HG02885 (cell line): ENCODE results near the gene DNAJC12.
"Not testable (repeated sequence)": the region's sequence is repeated elsewhere in the genome, so short reads cannot be mapped to it uniquely, and the experiment has no call there.

Experiments used
- ATAC-seq: cut with Tn5 transposase; IDR thresholded peaks from one replicate; pipeline ENCODE4 v1.9.1; 2021; ENCODE audit warnings: mild to moderate bottlenecking; ENCODE audit not compliant: unreplicated experiment, poor library complexity

DNAJC12 gene

DNA sequence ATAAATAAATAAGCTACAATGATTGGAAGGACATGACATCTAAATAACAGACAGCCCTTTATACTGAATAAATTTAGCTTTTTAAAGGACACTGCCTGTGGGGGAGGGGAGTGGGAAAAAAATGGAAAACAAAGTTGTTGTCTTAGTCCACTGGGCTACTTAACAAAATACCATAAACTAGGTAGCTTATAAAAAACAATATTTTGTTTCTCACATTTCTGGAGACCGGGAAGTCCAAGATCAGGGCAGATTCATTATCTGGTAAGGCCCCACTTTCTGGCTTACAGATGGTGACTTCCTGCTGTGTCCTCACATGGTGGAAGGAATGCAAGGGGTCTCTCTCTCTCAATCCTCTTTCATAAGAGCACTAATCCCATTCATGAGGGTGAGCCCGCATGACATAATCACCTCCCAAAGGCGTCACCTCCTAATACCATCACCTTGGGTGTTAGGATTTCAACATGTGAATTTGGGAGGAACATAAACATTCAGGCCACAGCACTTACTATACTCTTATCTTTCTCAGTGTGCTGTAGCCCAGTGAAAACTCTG, 43.0 kb downstream of the DNAJC12 start:
- ATAC-seq: no peak

DNA sequence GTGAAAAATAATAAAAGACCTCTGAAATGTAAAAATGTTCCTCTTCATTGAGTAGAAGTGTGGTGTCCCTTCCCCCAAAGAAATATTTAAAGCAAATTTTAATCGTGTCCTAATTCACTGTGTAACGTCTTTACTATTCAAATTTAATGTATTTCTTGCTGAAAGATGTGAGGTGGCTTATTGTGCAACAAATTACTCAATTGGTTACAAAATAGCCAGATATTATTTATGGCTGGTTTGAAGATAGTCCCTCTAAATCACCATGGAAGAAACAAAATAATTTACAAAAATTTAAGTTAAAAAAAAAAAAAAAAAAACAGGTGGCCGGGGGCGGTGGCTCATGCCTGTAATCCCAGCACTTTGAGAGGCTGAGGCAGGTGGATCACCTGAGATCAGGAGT, 43.7 kb downstream of the DNAJC12 start:
- no peak for ATAC-seq

DNA sequence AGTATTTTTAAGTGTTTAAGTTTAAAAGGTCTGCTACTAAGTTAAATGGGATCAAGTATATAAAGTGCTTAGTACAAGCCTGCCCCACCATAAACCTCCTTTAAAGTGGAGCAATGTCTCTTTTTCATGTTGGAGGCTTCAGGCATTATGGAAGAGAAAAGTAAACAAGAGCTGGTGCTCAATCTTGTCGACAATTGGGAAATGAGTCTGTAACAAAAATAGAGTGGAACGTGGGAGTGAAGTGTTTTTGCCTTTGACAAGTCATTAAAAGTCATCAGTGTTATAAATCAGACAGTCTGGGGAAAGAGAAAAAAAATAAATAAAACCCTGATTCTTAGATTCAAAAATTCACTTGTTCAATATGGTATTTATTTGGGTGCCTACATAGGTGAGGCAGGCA, 44.7 kb downstream of the DNAJC12 start:
- no peak for ATAC-seq

DNA sequence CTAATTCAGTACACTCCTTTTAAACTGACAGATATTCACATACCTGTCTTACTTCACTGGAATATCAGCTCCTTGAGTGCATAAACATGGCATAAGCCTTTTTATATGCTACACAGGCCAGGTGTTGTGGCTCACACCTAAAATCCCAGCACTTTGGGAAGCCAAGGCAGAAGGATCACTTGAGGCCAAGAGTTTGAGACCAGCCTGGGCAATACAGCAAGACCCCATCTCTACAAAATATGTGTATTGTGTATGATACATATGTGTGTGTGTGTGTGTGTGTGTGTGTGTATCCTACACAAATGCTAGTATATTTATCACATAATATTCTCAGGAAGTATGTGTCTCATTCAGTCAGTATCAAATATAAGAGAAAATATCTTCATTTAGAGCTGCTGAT, 45.3 kb downstream of the DNAJC12 start:
- no peak for ATAC-seq

DNA sequence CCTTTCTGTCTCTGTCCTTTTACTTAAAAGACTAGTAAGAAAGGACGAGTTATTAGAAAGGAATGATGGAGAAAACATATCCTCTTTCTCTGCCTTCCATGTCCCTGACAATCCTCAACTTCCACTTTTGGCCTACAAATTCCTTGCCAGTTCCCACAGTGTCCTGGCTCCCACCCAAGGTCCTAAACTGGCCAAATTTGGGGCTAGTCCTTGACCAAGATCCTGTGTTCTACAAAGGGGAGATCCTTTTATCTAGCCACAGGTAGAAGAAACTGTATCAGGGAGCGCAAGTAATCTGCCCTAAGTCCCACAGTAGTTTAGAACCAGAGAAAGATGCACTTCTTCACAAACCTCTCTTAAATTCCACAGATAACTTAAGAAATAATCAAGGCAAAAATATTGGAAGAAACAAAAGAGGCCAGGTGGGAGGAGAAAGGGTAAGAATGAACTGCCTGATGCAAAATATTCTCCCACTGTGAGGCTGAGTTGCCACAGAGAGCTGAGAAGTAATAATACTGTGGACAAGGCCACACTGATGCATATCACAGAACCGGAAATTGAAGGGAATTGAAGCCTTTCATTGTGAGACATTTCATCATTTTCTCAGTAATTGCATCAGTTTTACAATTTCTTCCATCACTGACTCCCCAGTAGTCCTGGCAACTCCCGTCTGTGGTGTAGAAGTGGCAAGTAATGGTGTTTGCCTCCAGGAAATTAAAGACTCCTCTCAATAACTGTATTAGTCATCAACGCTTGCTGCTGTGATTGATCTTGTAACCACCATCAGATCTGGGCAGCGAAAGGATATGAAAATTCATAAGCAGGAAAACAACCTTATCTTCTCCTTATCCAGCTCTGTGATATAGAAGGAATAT, 47.2 kb downstream of the DNAJC12 start:
- ATAC-seq: peak; percentile 62

DNA sequence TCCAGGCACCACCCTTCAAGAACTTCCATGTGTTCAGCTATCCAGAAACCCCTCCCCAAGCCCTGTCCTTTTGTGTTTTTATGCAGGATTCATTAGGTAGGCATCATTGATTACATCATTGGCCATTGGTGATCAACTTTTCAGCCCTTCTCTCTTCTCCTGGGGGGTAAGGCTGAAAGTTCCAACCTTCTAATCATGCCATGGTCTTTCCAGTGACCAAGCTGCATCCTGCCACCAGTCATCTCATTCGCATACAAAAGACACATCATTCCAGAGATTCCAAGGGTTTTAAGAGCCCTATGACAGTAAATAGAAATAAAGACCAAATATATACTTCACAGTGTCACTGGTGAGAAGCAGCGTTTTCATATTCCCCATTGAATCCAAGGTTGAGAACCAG, 48.2 kb downstream of the DNAJC12 start:
- ATAC-seq: no peak

DNA sequence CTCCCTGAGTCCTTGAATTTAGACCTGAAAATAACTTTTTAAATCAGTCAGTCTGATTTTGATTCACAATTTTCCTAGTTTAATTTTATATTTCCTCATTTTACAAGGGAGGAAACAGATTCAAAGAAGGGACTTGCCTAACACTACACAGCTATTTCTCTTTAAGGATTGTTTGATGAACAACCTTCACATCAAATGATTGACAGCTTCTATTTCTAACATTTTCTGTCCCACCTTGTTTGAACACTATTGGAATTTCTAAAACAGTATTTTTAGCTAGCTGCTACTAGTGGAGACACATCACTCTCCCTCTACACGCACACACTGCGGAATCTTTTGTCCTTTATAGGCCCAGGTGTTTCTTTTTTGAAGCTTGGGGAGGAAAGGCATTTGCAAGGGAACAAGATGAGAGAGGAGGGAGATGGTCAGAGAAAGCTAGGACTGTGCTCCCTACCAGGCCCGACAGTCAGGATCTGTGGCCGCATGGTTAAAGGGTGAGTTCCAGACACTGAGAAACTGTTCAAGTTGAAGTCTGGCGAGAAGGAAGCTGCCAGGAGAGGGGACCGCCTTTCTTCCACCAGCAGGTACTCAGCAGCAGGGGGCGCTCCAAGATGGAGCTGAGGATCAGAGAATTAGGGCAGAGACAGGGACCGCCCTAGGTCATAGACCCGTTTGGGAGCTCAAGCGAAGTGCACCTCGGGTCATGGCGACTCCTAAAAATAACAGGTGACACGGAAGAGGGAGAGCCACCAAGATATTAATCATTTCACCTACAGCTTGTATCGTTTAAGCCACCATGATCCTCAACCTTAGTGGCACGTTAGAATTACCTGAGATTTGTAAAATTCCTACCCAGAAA, 49.7 kb downstream of the DNAJC12 start:
- ATAC-seq: peak; percentile 66

DNA sequence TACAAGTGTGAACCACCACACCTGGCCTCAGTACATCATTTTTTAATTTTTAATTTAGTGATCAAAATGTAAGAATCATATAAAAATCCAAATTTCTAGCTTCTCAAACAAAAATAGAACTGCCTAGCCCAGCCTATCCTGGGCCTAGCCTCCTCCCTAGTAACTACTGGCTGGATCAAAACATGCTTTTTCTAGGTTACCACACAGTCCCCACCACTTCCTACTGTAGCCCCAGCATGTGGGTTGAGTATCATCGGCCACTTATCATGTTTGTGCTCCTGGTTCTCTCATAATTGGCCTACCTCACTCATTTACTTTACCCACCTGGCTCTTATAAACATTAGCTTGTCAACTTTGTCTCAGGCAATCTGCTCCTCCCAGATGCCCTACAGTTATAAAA, 52.9 kb downstream of the DNAJC12 start:
- ATAC-seq: no peak

DNA sequence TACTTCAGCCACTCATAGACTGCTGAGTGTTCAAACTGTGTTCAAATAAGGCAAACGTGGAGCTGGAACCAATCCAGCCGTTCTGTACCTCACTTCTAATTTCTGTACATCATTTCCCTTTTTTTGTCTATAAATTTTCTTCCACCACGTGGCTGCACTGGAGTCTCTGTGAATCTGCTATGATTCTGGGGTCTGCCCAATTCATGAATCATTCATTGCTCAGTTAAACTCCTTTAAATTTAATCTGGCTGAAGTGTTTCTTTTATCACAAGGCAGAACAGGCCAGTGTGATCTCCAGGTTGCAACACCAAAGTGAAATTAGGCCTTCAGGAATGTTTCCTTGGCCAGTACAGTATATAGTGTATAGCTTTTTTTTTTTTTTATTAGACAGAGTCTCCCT, 53.5 kb downstream of the DNAJC12 start:
- ATAC-seq: no peak

DNA sequence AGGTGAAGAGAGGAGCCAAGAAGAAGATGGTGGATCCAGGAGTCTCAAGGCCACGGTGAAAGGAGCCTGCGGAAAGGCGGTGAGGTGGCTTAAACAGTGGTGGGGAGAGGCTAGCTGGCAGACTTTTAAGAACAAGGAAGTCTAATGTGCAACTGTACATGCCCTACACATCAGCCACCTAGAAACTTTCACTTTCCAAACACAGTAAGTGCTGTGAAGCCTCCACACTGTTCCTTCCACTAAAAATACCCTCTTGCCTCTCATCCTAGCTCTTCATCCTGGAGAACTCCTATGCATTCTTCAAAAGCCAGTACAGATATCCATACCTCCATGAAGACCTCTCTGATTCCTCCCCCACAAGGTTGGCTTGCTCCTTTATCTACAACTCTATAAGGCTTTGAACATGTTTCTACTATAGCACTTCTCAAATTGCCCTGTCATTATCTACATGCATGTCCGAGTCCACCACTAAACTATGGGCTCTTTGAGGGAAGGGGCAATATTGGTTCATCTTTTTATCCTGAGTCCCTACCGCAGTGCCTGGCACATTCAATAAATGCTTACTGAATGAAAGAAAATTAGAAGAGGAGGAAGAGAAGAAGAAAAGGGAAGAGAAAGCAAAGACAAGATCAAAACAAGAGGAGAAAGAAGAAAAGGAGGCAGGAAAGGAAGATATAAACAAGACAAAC, 54.2 kb downstream of the DNAJC12 start:
- ATAC-seq: peak; percentile 43

DNA sequence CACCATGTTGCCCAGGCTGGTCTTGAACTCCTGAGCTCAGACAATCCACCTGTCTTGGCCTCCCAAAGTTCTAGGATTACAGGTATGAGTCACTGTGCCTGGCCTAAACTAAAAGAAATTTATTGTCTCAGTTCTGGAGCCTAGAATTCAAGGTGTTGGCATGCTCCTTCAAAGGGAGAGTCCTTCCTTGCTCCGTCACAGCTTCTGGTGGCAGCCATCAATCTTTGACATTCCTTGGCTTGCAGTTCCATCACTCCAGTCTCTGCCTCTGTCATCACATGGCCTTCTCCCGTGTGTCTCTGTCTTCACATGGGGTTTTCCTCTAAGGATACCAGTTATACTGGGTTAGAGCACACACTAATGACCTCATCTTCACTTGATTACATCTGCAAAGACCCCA, 55.5 kb downstream of the DNAJC12 start:
- no peak for ATAC-seq

DNA sequence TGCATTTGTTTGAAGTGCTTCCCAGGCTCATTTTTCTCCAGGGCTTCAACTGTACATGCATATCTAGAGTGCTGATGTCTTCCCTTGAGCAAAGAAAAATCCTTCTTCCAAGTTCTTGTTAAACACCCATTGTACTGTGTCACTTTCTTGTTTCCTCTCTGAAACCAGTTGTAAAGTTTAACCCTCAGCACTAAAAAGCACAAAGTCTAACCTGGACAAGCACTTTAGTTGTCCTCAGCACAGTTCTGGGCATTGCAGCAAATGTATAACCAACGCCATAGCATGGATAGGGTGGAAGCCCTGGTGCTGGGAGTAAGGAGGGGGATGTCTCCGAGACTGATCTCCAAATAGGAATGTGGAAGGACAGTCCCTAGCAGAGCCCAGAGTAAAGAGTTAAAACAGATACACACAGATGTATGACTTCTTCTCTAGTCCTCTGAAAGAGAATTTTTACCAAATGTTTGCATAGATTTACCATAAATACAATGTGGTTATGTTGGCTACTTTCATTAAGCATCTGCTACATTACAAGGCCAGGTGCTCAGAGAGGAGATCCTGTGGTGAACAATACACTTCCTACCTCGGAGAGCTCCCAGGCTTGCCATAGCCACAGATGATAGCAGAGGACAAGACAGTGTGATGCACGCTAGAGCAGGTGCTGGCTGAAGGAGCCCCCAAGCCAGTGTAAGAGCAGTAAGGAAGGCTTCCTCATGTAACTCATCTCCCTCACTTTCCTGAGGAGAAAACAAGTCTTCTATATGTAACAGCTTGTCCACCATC, 57.0 kb downstream of the DNAJC12 start:
- ATAC-seq: peak; percentile 83

DNA sequence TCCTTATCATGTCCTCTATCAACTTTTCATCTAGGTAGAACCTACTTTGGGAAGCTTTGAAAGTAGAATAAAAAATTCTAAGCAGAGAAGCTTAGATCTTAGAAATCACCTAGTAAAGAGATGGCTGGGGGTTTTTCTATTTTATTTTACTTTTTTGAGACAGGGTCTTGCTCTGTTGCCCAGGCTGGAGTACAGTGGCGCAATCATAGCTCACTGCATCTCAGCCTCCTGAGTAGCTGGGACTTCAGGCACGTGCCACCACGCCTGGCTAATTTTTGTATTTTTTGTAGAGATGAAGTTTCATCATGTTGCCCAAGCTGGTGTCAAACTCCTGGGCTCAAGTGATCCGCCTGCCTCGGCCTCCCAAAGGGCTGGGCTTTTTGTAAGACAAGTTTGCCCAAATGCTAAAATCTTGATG, 57.8 kb downstream of the DNAJC12 start:
- not testable (repeated sequence) for ATAC-seq

DNA sequence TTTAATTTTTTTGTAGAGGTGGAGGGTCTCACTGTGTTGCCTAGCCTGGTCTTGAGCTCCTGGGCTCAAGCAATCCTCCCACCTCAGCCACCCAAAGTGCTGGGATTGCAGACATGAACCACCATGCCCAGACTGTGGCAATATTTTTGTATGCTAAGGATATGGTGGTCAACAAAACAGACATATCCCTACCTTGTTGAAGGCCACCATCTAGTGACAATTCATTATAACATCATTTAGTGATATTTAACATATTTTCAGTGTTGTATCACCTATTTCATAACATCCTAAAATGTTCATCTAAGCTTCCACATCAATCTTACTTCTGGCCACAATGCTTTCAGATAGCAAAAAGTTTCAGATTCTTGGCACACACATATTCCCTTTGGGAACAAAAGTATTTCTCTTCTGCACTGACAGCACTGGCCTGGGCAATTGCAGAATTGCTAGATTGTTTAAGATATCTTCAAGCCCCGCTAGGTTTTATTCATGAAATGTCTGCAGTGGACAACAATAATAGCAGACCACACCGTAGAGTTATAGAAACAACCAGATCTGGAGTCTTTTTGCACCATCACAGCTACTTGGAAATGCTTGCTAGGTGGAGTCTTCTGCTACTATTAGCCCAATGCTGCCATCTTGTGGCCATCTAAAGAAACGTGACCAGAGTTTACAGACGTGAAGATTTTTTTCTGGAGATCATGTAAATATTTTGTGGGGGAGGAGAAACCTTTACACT, 58.4 kb downstream of the DNAJC12 start:
- peak; percentile 42 for ATAC-seq

DNA sequence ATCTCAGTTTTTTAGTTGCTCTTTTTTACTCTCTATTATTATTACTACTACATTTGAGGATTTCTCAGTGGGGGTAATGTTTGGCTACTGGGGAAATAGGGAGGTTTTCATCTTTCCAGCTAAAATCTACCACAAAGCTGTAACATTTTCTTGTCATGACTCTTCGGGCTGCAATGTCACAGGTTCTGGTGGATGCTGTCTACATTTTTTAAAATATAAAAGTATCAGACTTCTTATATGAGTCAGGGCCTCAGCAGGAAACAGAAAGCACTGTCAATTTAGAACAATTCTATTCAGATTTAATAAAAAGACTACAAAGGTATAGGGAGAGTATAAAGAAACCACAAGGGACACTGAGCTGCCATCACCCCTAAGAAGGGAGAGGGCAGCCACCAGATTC, 61.6 kb downstream of the DNAJC12 start:
- ATAC-seq: no peak

DNA sequence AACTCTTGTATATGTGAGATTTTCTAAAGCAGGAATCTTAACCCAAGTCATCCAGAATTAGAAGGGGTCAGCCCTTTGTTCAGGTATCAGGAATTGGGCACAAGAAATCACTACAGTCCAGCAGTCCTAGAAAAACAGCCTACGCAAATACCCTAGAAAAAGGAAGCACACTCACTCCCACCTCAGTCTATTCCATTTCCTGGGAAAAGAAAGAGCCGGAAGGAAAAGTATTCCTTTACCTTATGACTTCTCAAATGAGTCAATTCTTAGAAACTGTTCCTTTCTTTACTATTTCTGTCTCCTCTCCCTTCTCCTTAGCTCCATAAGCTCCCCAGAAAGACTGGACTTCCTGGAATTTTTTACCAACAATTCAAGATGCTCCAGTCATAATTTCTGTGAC, 62.7 kb downstream of the DNAJC12 start:
- no peak for ATAC-seq

DNA sequence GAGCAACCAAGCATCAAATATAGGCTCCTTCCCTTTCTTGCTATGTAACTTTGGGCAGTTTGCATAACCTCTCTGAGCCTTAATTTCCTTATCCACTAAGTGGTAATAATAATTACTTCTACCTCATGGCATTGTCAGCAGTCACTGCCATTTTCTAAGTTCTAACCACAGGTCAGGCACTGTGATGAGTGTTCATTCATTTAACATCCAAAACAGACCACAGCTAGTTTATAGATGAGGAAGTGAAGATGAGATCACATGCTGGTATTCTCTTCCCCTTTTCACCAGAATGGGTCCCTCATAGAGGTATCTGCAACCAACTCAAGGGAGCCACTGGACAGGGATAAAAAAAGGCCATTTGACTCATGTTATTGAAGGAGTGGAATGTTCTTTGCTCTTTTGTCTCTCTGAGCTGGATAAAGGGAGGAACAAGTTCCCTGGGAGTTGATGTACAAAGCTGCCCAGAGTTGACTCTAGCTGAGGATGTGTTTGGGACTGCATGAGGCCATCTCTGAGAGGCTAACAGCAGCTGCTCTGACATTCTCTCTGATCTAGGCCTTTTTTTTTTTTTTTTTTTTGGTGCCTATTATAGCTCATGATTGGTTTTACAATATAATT, 65.0 kb downstream of the DNAJC12 start:
- ATAC-seq: peak; percentile 96

DNA sequence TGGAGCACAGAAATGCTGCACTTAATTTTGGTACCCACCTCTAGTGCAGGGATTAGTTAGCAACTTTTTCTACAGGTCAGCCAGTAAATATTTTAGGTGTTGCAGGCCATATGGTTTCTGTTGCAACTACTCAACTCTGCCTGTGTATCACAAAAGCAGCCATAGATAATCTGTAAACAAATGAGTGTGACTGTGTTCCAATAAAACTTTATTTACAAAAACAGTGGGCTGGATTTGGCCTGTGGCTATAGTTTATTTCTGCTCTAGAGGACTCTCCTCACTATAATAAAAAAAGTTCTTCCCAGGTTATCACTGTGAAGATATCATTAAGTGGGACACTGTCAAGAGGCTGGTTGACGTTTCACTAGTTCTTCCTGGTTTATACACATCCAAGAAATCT, 65.8 kb downstream of the DNAJC12 start:
- no peak for ATAC-seq

DNA sequence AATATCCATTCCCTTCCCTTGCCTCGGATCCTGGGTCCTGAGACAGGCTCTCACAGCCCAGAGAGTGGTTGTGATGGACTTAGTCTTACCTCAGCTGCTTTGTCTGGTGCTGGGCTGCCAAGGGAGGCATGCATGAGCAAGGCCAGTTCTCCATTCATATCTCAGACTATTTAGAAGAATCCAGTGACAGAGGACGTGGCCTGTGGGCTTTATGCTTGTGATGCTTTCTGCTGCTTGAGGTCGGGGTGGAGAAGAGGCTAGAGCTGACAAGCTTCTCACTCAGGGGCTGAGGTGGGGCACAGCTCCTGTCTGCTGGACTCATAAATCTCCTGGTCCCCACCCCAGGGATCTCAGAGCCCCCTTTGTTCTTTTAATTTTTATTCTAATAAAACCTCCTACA, 66.8 kb downstream of the DNAJC12 start:
- peak; percentile 3 for ATAC-seq
